M059J (cell line): ENCODE measurements around the gene TUBB3. TPM values are rescaled to one million over a fixed set of nuclear protein-coding genes. Genes with fewer than 3 reads are reported as not detected.
"Not testable (repeated sequence)": the region's sequence is repeated elsewhere in the genome, so short reads cannot be mapped to it uniquely, and the experiment has no call there.

Source experiments
- DNase-seq: peaks from one replicate; pipeline ENCODE4 v3.0.0-alpha.2; 2012; ENCODE audit warnings: low read depth
- total RNA-seq: library from RNA; depleted of rRNA; stranded (reverse); fragments of >200 nt; shearing (Covaris generic); gene quantifications from 2 replicates; pipeline ENCODE4 v1.2.3, GENCODE V29; 2014; rRNA removed

TUBB3 gene
- total RNA-seq, 1 experiment from 2014 or later = 272 TPM

- DNase-seq = no peak
These were observed 42.5 kb downstream of the TUBB3 start for GRCh38 chr16:89965447-89966225.

- no peak for DNase-seq
These were observed 43.6 kb downstream of the TUBB3 start for GRCh38 chr16:89966756-89967155.

- not testable (repeated sequence) for DNase-seq
These were observed 44.3 kb downstream of the TUBB3 start for GRCh38 chr16:89967436-89967835.

- DNase-seq = not testable (repeated sequence)
These were observed 44.9 kb downstream of the TUBB3 start for GRCh38 chr16:89968074-89968473.

GRCh38 chr16:89969741-89970410 lies 46.7 kb downstream of the TUBB3 start:
- DNase-seq = no peak

GRCh38 chr16:89971495-89972243 lies 48.5 kb downstream of the TUBB3 start:
- no peak for DNase-seq

GRCh38 chr16:89972244-89973234 lies 49.4 kb downstream of the TUBB3 start:
- DNase-seq = peak; percentile 92

- no peak for DNase-seq
These were observed 50.1 kb downstream of the TUBB3 start for GRCh38 chr16:89973235-89973634.

- DNase-seq = no peak
These were observed 50.7 kb downstream of the TUBB3 start for GRCh38 chr16:89973654-89974335.

GRCh38 chr16:89974870-89975269 lies 51.7 kb downstream of the TUBB3 start:
- DNase-seq = no peak

GRCh38 chr16:89981414-89981813 lies 58.3 kb downstream of the TUBB3 start:
- no peak for DNase-seq

- DNase-seq = no peak
These were observed 59.2 kb downstream of the TUBB3 start for GRCh38 chr16:89982318-89982717.

- DNase-seq = no peak
These were observed 60.4 kb downstream of the TUBB3 start for GRCh38 chr16:89983536-89983935.

- DNase-seq = no peak
These were observed 61.1 kb downstream of the TUBB3 start for GRCh38 chr16:89984216-89984615.

GRCh38 chr16:89985219-89985618 lies 62.1 kb downstream of the TUBB3 start:
- no peak for DNase-seq

Other genes with a start within 250 kb of the TUBB3 start
- 11.6 and 19.6 TPM in 2 replicates for gene CDK10, start 236.7 kb upstream of the TUBB3 start, total RNA-seq
- 5.5 and 10.9 TPM in 2 replicates for gene SPATA2L, start 221.6 kb upstream of the TUBB3 start, total RNA-seq
- gene VPS9D1, start 202.4 kb upstream of the TUBB3 start, total RNA-seq = 6.6 and 7.0 TPM in 2 replicates
- 3.0 and 6.9 TPM in 2 replicates for gene ZNF276, start 201.8 kb upstream of the TUBB3 start, total RNA-seq
- gene FANCA, start 106.7 kb upstream of the TUBB3 start, total RNA-seq = 27.9 and 40.5 TPM in 2 replicates
- 1.1 and 2.3 TPM in 2 replicates for gene SPIRE2, start 94.9 kb upstream of the TUBB3 start, total RNA-seq
- 88.3 and 103 TPM in 2 replicates for gene TCF25, start 49.8 kb upstream of the TUBB3 start, total RNA-seq
- gene MC1R, start 4.5 kb upstream of the TUBB3 start, total RNA-seq = 2.1 and 4.0 TPM in 2 replicates
- 105 and 117 TPM in 2 replicates for gene DEF8, start 25.4 kb downstream of the TUBB3 start, total RNA-seq
- gene DBNDD1, start 96.1 kb downstream of the TUBB3 start, total RNA-seq = 10.9 and 18.7 TPM in 2 replicates
- gene PRDM7, start 154.0 kb downstream of the TUBB3 start, total RNA-seq = not detected in 2 replicates